ENCODE results near the gene TAPBP.
"Not testable (repeated sequence)": the region's sequence is repeated elsewhere in the genome, so short reads cannot be mapped to it uniquely, and the experiment has no call there.

TAPBP gene

DNA sequence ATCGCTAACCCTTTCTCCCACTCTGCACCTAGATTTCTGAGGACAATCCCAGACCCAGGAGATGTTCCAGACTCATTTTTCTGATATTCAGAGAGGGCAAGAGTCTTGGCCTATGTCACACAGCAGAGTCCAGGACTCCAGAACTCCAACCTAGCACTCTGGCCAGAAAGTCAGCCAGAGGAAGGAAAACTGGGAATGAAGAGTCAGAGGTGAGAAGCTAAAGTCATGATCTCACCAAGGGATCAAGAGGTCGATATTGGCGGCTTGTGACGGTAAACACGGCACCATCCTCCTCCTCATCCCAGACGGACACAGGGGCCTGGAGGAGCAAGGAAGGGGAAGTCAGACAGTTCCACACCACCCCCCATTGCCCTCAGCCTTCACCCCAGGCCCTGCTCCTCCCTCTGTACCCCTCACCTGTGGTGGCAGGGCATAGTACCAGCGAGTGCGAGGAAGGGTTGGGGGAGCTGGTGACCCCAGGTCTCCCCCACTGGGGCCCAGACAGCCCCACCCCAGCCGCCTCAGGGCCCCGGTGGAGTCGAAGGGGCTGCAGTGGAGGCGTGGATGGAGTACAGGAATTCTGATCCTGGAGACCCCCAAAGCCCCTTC lies 17.0 kb downstream of the TAPBP start:
- DNase-seq: no peak

DNA sequence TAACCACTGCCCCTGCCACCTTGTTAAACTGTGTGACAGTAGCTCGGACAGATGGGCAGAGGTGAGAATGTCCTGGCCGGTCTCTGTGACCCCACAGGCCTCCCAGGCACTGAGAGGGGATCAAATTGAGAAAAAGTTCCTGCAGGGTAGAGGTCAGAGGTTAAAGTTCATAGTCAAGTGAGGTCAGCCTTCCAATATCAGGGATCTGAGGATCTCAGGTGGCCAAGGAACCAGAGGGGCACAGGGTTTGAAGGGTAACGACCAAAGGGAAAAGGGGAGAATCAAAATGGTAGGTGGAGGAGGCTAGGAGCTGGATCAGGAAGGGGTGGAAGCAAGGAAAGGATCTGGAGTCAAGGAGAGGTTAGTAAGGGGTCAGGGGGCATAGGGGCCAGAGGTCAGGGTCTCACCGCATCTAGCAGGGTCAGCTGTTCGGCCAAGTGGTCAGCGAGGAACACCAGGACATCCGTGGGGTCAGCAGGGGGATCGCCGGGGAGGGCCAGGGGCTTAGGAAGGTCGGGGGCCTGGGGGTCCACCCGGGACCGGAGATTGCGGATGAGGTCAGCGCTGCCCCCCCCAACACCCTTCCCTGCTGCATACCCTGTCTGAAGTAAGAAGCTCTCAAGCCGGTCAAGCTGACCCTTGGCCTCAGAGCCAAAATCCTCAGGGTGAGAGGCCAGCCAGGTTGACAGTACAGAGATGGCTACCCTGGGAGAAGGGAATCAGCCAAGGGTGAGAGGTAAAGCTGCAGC lies 18.1 kb downstream of the TAPBP start:
- DNase-seq: no peak

DNA sequence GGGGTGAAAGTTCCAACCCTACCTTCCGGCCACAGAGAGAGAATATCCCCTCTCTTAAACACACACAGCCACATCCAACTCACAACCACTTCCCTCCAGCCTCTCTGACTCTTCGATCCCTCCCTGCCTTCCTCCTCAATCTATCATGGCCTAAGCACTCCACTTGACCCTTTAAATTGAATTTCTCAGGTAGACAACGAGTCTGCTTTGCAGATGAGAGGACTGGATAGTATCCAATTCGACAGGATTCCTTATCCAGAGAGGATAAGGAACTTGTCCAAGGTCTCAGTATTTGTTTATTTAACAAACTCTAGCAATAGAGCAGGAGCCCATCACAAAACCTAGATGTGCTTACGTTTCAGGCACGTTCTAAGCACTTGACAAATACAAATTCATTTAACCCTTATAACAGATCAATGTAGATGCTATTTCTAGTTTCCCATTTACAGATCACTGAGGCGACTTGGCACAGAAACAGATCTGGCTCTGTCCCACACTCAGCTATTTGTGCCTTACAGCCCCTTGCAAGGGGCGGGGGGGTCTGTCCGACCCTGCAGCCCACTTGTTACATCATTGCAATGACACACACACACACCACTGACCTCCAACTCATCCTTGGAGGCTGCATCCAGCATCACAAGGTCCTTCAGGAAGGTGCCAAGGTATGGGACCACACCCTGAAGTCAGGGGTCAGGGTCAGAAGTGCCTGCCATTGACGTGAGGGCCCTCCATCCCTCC lies 19.6 kb downstream of the TAPBP start:
- DNase-seq: no peak

DNA sequence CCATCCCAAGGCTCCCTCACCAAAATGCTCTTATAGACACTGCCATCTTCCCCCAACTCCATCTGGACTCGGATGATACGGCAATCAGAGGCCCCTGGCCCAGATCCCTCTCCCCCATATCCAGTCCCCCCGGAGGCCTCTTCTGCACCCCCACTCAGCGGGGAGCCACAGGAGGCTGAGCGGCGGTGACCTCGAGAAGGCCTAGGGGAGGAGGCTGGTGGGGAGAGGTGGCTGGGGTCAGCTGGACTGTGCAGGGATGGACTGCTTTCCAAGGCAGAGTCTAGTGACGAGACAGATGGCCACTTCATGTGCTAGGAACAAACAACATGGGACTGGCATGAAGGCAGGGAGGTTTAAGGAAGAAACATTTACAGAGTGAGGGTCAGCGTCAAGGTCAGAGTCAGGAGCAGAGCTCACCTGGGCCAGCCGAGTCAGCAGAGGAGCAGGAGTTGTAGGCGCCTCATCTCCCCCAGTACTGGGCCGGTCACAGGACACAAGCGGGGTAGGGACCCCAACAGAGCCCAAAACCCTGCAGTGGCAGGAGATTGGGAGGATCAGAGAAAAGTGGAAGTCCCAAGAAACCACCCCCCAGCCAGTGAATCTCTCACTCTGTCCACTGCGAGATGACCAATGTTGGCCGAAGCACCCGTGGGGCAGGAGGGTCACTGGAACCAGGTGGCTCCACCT lies 20.7 kb downstream of the TAPBP start:
- no peak for DNase-seq

DNA sequence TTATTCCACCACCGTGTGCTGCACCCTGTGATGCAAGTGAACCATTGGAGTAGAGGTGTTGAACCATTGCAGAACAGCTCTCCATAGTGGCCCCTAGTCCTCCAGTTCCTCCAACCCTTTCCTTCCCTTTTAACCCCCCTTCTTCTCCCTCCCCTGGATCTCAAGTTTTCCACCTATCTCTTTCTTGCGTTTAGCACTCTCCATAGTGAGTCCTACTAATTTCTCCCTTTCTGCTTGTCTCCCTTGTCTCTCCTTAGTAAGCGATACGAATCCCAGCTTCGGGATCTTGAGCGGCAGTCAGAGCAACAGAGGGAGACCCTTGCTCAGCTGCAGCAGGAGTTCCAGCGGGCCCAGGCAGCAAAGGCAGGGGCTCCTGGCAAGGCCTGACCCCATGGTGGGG lies 23.4 kb downstream of the TAPBP start:
- no peak for DNase-seq

DNA sequence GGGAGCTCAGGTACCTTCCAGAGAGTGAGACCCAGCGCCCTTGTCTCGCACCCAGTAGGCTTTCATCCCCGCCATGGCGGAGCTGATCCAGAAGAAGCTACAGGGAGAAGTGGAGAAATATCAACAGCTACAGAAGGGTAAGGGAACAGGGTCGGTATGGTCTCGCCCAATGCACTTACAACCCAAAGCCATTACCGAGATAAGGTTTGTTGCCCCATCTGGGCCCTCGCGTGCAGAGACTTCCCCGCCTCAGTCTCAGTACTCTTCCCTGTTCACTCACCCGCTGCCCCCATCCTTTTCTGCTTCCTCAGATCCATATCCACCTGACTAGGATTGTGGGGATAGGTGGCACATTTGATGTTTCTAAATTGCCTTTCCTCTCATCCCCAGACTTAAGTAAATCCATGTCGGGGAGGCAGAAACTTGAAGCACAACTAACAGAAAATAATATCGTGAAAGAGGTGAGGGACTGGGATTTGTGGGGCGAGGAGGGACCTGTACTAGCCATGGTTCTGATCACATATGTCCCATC lies 24.0 kb downstream of the TAPBP start:
- DNase-seq: no peak

DNA sequence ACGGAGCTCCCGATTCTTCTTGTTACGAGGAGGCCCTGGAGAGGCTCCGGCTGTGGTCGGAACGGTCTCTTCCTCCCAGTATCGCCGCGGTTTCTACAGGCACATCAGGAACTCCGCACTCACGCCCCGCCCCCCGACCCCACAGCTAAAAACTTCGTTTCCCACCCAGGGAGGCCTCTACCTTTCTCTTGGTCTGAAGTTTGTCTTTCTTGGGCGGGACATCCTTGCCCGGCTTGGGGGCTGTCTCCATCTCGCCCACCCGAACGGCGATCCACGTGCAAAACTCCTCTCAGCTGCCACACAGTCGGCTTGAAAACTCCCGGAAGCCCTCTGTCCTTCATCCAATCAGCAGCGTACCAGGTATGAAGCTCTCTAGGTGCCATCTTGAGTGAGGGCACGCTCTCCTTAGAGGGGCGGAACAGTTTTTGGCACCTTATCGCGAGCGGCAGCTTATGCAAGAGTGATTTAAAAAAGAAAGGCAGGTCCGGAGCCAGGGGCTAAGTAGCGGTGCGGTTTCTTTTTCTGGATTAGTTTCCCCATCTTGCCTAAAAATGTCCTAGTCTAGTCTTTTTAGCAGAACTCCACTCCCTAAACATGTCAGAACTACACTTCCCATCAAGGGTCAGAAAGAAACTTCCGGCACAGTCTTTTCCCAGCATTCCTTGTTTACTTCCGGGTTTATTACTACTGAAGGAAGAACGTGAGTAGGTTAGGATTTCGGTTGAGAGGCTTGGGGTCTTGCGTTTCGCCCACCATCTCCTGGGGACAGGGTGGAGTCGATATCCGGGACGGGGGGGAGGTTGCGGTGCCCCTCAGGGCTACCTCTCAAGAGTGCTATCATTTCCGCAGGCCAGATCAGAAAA lies 24.7 kb downstream of the TAPBP start, which contains the start of the genes PFDN6 and WDR46:
PFDN6 (plus strand) TSS at position 681 of the 863 bp plus-strand sequence. CDS start 256 bp downstream, outside the sequence.
WDR46 (minus strand) TSS at position 319 of the 863 bp plus-strand sequence; CDS start at position 250, 69 bp downstream.
- peak; percentile 87 for DNase-seq

DNA sequence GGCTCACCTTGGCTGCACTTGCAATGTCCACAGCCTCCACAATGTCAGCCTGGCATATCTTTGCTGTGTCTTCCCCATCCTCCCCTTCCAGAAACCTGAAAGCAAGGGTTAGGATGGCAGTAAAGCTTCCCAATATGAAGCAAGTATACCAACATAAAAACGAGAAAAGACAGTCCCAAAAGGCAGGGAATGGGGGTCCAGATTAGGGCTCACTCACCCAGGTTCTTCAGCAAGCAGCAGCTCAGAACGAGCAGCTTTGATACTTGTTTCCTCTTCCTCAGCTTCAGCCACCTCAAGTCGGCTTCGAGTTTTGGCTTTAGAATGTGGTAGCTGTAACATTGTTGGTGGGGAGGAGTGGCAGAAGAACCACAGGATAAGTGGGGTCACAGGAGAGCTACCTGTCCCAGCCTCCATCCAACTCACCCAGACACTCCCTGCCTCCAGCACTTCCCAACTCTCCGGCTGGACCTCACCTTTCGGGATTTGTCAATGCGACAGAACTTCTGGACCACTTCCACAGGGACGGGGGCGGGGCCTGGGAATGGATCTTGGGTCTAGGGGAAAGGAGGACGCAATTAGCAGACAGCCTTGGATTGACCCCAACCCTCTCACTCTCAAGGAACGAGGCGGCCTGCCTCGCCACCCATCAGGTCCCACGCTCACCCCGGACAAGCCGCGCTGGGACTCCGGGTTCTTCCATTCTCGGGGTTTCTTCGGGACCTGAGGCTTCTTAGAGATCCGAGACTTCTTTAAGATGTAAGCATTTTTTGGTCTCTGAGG lies 25.5 kb downstream of the TAPBP start:
- DNase-seq: no peak

DNA sequence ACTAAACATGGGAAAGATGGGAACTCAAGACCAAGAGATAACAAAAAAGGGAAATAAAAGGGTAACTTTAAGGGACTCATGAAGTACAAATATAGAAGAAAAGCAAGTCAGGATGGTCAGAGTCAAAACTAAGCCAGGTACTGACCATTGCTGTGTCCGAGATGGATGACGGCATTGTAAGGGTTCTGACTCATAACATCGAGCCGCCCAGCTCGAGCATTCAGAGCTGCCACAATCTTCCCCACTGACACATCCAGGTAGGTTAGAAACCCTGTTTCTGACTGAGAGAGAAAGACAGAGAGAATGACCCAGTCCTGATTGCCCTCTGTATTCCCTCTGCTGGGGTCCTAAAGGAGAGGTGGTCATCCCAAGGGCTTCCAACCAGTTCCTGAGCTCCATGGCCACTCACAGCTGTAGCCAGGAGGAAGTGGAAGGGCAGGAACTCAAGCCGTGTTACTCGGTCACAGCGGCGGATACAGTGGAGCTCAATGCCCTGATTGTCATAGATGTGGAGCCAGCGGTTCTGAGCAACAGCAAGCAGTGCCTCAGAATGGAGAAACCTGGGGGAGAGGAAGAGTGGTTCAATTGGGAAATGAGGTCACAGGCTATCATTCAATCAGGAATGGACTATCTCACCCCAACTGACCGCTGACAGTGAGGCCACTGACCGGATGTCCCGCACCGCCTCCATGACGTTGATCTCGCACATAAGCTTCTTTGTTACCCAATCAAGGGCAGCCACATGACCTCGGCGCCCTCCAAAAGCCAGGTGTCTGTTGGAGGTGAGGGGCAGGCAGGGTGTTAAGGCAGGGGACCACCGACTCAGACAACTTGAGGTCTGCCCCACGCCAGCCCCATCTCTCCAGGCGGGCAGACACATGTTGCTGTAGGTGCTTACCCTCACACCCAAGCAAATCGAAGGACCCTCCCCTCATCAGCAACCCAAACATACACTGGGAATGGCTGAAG lies 26.6 kb downstream of the TAPBP start:
- no peak for DNase-seq

DNA sequence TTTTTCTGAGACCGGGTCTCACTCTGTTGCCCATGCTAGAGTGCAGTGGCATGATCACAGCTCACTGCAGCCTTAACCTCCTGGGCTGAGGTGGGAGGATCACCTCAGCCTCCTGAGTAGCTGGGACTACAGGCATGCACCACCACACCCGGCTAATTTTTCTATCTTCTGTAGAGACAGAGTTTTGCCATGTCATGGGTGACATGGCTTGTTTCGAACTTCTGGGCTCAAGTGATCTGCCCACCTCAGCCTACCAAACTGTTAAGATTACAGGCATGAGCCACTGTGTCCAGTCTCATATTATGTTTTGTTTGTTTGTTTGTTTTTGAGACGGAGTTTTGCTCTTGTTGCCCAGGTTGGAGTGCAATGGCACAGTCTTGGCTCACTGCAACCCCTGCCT lies 28.7 kb downstream of the TAPBP start:
- DNase-seq: not testable (repeated sequence)

DNA sequence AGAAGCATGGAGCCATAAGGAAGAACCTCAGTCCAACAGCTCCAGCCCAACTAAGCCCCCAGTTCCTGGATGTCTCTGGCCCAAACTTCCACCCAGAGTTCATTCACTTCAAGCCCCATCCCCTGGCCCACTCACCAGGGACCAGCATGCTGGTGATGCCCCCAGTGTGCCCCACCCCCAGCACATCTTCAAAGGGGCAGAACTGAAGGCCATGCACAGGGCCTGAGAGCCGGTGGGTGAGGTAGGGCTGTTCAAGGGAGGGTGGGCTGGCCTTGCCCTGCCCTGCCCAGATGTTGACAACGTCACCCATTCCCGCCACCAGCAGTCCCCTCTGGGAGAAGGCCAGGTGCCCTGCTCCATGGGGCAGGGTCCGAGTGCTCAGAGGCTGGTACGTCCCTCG lies 33.3 kb downstream of the TAPBP start:
- no peak for DNase-seq

DNA sequence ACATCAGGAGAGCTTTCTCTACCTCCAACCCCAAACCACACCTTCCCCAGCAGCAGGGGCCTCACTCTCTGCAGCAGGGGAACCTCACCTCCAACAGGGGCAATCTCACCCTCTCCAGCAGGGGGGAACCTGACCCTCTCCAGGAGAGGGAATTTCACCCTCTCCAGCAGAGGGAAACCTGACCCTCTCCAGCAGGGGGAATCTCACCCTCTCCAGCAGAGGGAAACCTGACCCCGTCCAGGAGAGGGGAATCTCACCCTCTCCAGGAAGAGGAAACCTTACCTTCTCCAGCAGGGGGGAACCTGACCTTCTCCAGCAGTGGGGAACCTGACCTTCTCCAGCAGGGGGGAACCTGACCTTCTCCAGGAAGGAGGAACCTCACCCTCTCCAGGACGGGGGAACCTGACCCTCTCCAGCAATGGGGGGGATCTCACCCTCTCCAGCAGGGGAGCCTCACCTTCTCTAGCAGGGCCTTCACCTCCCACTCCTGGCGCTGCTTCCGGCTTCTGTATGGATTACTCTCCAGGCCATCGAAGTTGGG lies 33.8 kb downstream of the TAPBP start:
- DNase-seq: peak; percentile 38

DNA sequence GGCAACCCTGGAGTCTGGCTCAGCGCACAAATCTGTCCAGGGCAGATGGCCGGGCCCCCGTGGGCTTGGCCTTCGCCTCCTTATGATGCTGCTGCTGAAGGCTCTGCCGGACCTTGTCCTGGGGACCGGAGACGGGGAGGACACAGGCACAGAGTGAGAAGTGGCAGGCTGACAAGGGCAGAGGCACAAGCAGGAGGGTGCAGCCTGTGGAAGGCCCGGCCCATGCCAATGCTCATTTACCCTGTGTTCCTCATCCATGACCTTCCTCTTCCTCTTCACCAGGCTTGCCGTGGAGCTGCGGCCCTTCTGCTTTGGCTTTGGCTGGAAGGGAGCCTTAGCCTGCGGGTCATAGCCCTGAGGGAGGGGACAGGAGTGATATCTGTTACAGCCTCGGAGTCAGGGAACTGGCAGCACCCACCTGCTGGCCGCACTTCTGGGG lies 34.6 kb downstream of the TAPBP start:
- no peak for DNase-seq

DNA sequence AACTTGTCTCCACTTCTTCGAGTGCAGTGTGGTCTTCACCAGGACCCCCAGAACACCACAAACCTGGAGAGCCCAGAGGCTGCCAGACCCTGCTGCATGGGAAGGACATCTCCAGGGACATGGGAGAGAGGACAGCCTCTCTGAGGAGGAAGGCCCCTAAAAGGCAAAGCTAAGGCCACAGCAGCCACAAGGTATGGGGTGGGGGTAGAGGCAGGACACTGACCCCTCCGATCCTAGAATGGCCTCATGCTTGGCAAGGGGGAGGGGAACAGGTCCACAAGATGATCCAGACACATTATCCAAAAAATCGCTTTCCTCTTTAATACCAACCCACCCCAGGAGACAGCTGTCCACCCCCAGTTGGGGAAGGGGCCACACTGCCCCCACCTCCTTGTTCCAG lies 35.1 kb downstream of the TAPBP start:
- DNase-seq: no peak

DNA sequence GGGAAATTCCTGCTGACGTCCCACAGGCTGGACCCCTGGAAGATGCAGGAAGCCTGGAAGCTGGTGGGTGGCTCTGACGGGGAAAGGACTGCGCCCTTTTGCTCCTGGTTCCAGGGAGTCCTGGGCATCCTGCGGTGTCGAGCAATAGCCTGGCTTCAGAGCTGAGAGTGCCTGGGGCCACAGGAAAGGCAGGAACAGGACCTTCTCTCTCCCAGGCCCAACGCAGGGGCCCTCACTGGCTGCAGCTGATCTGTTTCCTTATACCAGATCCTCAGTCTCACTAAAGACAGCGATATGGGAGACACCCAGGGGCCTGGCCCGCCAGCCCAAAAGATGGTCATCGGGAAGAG lies 35.5 kb downstream of the TAPBP start:
- no peak for DNase-seq

DNA sequence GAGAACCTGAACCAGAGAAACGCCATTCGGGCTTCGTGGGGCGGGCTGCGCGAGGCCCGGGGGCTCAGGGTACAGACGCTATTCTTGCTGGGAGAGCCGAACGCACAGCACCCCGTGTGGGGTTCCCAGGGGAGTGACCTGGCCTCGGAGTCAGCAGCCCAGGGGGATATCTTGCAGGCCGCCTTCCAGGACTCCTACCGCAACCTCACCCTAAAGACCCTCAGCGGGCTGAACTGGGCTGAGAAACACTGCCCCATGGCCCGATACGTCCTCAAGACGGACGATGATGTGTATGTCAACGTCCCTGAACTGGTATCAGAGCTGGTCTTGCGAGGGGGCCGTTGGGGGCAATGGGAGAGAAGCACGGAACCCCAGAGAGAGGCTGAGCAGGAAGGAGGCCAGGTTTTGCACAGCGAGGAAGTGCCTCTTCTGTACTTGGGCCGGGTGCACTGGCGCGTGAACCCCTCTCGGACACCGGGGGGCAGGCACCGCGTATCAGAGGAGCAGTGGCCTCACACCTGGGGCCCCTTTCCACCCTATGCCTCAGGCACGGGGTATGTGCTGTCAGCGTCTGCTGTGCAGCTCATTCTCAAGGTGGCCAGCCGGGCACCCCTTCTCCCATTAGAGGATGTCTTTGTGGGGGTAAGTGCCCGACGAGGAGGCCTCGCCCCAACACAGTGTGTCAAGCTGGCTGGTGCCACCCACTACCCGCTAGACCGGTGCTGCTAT lies 36.1 kb downstream of the TAPBP start:
- DNase-seq: peak; percentile 19

DNA sequence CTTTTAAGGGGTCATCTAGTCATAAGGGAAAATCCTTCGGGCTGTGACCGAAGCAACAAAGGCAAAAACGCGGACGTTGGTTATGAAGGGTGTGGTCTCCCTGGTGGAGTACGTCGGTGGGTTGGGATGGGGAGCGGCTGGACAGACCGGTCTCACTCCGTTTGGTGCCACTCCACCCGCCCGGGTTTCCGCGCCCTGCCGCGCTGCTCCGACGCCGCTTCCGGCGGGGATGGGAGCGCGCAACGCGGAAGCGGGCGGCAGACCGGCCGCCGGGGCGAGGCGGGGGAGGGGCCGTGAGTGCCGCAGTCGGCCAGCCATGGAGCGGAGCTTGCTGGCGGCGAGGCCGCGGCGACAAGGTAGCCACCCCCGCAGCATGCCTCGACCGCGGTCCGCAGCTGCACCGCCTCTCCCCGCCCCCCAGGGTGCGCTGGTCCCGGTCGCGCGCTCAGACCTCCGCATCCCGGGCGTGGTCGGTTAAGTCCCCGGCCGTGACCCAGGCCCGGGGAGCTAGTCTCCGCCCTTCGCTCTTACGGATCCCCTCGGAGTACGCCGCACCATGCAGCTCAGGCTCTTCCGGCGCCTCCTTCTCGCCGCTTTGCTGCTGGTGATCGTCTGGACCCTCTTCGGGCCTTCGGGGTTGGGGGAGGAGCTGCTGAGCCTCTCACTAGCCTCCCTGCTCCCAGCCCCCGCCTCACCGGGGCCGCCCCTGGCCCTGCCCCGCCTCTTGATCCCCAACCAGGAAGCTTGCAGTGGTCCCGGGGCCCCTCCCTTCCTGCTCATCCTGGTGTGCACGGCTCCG lies 36.8 kb downstream of the TAPBP start, which contains the start of gene B3GALT4:
B3GALT4 (plus strand) TSS at position 260 of the 799 bp plus-strand sequence; CDS start at position 557, 297 bp downstream.
- DNase-seq: peak; percentile 71

DNA sequence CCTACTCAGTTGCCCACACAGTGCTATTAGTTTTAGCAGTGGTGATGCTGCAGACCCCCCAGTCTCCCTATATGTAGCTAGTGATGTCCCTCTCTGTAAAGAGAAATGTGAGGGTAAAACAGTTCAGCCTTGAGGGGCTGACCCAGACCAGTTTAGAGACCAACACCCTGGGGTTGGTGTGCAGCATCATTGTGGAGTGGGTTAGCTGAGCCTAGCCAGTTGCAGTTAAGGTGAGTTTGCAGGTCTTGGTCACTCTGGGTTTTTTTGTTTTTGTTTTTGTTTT lies 37.4 kb downstream of the TAPBP start:
- DNase-seq: no peak
